GM21737 (cell line): ENCODE measurements around the gene SHROOM4.

Source experiments
- ATAC-seq: cut with Tn5 transposase; IDR thresholded peaks from one replicate; pipeline ENCODE4 v1.9.1; 2021; ENCODE audit warnings: mild to moderate bottlenecking, moderate library complexity; ENCODE audit not compliant: unreplicated experiment

The SHROOM4 gene

GRCh38 chrX:50813843-50814661 lies at the start of gene SHROOM4:
Gene SHROOM4, minus strand, starts transcription at chrX:50814194. Its CDS starts 176 bp downstream, at chrX:50814018.
- ATAC-seq, result no peak

DNA sequence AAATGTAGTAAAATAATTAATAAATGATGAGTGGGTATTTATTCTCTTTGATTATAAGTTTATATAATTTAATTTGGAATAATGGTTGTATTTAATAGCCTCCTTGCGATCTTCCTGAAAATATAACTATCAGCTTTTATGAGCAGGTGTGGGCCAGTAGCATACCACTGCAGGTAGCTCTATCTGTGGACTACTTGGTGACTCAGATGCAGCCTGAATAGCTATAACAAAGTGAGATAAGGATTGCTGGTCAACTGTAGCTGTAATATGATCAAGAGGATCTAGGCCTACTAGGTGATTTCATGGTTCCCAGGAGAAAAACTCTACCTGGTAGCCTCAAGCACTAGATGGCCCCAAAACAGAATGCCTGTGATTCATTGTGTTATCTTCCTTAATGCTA lies 49.5 kb upstream of the SHROOM4 start:
- no peak for ATAC-seq

GRCh38 chrX:50860518-50860917 lies 46.5 kb upstream of the SHROOM4 start:
- ATAC-seq, result no peak

DNA sequence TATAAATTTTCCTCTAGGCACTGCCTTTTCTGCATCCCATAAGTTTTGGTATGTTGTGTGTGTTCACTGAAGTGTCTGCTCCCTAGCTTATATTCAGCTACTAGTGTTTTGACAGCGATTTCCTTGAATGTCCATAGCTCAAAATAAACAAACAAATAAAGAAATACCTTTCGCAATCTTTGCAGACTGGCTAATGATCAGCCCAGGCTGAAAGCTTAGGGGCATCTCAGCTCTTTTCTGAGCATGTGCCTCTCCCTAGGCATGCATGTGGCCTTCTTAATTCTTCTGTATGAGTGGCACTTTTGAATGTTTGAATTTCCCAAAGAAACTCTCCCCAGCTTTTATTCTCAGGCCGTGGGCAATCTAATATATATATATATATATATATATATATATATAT lies 44.6 kb upstream of the SHROOM4 start:
- ATAC-seq, result no peak

GRCh38 chrX:50853399-50853798 lies 39.4 kb upstream of the SHROOM4 start:
- ATAC-seq, result no peak

DNA sequence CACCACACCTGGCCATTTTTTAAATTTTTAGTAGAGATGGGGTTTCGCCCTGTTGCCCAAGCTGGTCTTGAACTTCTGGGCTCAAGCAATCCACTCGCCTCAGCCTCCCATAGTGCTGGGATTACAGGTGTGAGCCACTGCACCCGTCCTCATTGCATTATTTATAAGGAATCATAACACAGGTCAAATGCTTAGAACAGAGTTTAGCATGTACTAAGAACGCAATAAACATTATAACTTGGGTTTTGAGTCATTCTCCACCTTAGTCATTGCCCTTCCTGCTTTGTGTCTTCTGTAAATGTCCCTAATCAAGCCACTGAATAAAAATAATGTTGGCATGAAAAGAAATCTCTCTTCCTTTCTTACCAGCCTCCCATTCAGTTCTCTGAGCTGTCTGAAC lies 38.5 kb upstream of the SHROOM4 start:
- ATAC-seq, result no peak

DNA sequence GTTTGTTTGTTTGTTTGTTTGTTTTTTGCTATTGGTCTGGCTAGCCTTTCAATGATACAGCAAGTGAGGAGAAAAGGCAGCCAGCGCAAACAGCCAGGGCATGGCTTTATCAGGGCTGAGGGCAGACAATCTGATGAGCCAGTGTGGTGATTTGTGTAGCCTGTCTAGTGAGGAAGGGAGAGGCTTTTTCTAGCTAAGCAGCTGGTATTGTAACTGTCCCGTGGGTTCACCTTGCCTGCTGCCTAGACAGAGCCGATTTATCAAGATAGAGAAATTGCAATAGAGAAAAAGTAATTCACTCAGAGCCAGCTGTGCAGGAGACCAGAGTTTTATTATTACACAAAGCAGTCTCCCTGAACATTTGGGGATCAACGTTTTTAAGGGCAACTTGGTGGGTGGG lies 28.2 kb upstream of the SHROOM4 start:
- ATAC-seq, result no peak

DNA sequence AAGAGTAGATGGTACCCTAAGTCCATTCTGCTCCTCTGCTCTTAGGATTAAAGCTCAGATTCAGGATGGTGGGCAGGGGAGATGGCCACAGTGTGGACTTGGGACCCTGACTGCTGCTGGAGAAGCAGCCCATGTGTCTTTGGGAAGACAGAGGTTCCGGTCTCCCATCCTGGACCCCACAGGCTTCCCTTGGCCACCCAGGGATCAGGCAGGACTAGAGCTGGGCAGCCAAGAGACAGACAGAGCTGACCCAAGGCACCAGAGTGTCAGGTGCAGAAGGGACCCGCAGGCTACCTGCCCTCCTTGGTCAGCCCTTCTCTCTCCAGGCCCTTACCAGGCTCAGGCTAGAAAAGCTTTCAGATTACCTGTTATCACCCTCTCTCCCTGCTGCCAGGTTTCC lies 25.7 kb upstream of the SHROOM4 start:
- no peak for ATAC-seq

DNA sequence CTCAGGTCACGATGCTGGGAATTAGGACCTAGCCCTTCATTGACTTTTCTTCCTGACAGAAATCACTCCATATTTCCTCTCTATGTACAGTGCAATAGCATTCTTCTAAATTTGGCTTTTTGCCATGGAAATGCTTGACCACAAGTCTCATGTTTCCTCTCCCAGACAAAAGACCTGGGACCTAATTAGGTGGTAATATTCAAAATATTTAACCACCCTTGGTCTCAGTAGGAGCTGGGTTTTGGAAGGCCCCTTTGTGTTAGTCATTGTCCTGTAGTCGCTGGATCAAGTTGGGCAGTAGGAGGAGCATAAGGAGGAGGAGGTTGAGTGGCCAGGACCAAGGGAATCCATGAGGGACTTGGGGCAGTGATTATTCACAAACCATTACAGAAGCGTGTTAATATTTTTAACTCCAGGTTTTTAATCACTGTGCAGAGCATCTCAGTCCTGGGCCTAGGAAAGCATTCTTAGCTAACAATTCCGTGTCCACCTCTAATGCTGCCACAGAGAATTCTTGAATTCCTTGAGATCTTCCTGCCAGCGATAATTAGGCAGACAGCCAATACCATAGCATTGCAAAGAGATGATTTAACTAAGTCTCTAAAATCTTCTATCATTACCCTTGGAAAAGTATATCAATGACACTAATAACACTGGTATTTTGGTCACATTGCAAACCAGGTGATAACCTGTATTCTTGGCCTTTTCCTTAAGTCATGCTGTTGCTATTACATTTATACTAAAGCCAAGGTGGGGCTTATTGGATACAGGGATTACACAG lies 25.0 kb upstream of the SHROOM4 start:
- no peak for ATAC-seq

DNA sequence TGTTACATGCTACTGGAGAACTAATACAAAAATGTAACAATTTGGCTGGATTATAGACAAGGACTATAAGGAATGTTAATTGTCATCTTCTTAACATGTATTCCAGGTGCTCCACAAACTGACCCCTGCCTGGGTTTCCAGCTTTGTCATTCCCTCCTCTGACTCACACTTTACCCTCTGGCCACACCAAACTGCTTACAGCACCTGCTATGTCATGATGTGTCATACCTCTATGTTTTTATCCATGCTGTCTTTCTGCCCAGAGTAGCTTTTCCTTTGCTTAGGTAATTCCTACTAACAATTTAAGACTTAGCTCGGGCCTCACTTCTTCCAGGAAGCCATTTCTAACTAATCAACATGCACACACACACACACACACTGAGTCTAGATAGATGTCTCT lies 14.0 kb upstream of the SHROOM4 start:
- no peak for ATAC-seq

DNA sequence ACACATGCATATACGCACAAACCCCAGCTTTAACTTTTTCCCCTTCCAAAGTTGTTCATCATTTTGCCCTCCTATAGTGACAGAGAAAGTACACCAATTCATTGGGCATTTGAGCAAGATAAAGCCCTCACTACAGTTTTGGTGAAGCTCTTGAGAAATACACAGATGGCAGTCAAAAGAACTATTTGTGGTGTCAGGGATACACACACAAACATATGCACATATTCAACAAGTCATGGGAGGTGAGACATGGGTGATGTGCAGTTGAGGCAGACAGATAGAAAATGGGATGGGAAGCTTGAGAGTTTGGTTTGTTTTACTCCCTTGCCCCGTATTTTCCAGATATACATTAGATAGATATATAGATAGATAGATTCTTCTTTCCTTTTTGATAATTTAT lies 11.8 kb upstream of the SHROOM4 start:
- no peak for ATAC-seq

GRCh38 chrX:50818986-50819385 lies 5.0 kb upstream of the SHROOM4 start:
- no peak for ATAC-seq

DNA sequence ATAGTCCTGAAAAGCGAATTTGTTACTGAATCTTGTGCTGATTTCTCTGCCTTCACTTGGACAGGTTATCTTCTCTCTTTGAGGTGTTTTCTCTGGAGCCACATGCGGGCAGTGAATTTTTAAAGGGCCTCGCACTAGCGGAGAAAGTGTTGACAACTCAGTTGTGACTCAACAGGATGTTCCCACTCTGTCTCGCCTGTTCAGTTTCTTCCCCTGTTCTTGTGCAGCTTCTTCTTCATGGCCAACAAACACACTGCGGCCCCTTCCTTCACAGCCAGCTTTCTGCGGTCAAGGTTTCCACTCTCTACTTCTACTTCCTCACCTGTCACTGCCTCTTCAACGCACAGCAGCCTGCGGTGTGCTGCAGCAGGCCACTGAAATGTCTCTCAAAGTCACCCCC lies 1.1 kb upstream of the SHROOM4 start:
- ATAC-seq, result no peak

DNA sequence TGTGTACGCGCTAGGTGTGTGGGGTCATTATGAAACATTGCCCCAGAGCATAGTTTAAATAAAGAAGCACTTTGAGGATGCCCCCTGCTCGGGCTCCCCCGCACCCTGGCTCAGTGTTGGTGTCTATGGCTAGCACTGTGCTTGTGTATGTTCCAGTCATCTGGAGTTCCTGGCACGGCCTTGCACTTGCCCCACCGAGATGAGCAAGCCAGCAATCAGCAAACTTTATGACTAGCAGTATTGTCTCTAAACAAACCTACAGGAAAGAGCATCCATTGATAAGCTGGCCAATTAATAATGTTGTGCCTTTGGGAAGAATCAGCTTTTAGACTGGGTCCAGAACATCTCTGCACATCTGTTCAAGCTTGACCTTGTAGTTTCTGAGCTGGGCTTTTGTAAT lies 707 bp upstream of the SHROOM4 start:
- no peak for ATAC-seq

- ATAC-seq, result no peak
Observed at GRCh38 chrX:50812995-50813842, 775 bp downstream of the SHROOM4 start.

GRCh38 chrX:50805276-50805675 lies 8.7 kb downstream of the SHROOM4 start:
- no peak for ATAC-seq

GRCh38 chrX:50801135-50801534 lies 12.9 kb downstream of the SHROOM4 start:
- ATAC-seq, result no peak

- no peak for ATAC-seq
Observed at GRCh38 chrX:50799531-50799961, 14.4 kb downstream of the SHROOM4 start.

GRCh38 chrX:50798783-50799182 lies 15.2 kb downstream of the SHROOM4 start:
- no peak for ATAC-seq

DNA sequence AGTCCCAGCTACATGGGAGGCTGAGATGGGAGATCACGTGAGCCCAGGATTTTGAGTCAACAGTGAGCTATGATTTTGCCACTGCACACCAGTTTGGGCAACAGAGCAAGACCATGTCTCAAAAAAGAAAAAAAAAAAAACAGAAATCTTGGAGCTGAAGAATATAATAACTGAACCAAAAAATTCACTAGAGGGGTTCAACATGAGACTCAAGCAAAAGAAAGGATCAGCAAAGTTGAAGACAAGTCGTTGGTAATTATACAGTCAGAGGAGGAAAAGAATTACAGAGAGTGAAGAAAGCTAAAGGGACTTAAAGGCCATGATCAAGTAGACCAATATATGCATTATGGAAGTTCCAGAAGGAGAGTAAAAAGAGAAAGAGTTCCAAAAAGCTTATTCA lies 26.9 kb downstream of the SHROOM4 start:
- ATAC-seq, result no peak

DNA sequence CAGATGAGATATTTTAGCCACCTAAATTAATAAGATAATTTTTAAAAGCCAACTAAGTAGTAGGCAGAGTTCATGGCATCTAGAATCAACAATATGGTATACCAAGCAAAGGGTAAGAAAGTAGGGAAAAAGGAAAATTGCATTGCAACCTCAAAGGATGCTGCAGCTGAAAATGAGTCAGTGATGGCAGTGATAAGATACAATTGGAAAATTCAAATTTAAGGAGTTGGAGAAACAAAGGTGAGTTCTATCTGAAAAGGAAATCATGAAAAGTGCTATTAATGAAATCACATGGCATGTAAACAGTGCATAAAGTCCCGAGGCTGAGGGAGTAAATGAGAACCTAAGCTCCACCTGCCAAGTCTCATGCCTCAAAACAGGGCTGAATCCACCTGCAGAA lies 33.9 kb downstream of the SHROOM4 start:
- no peak for ATAC-seq
